Endothelial cell of umbilical vein (primary cell): ENCODE measurements around the gene PLEKHG4B. TPM values are rescaled to one million over a fixed set of nuclear protein-coding genes. Genes with fewer than 3 reads are reported as not detected.

Experiments used
- BruUV-seq: library from RNA; stranded (reverse); fragments of 400-500 nt; replicated peaks from 2 replicates; lab custom pipeline; 2021; lab: Mats Ljungman, UMichigan
- CTCF ChIA-PET: fragments of 300-600, 350-600 bp; sonication (Branson Sonifier 250); formaldehyde crosslinking; loops from one replicate; lab custom pipeline; 2021; ENCODE audit warnings: antibody characterized with exemption, inconsistent platforms; lab: Charles Lee
- POLR2A ChIA-PET: fragments of 300-600, 350-600 bp; sonication (Branson Sonifier 250); formaldehyde crosslinking; loops from one replicate; lab custom pipeline; 2021; ENCODE audit warnings: antibody characterized with exemption, inconsistent platforms; lab: Charles Lee
- DNase-seq: peaks from one replicate; pipeline ENCODE4 v3.0.0-alpha.2; 2011; ENCODE audit warnings: low read depth, low spot score
- FAIRE-seq: peaks from 2 replicates; lab custom pipeline; 2011; peaks lifted over from hg19 to GRCh38; lab: Jason Lieb, UNC
- H2AFZ ChIP-seq: 2 replicates; pipeline ENCODE4 v1.6.0; 2012; ENCODE audit warnings: low read depth, low read length, control low read depth, inconsistent platforms
- H3K27ac ChIP-seq: 2 replicates; pipeline ENCODE4 v1.5.1; 2011; ENCODE audit warnings: low read depth, mild to moderate bottlenecking, control low read depth, low read length, moderate library complexity; ENCODE audit not compliant: insufficient read depth
- H3K27me3 ChIP-seq, 2 experiments: 2 replicates each; pipeline versions ENCODE4 v1.6.0 to v1.6.1; 2011; ENCODE audit warnings: low read length in 2 of 2, mixed read lengths in 1 of 2; ENCODE audit not compliant: control insufficient read depth in 2 of 2, insufficient read depth in 2 of 2
- H3K36me3 ChIP-seq, 2 experiments: 2 replicates in 1 of 2; 3 replicates in 1 of 2; pipeline ENCODE4 v1.5.1; 2011; ENCODE audit warnings: low read length in 2 of 2, mild to moderate bottlenecking in 1 of 2, moderate library complexity in 1 of 2; ENCODE audit not compliant: control insufficient read depth in 2 of 2, insufficient read depth in 2 of 2; ENCODE audit errors: extremely low read depth in 1 of 2
- H3K4me1 ChIP-seq: 3 replicates; pipeline ENCODE4 v1.5.1; 2011; ENCODE audit warnings: mild to moderate bottlenecking, low read length; ENCODE audit not compliant: control insufficient read depth, insufficient read depth; ENCODE audit errors: extremely low read depth
- H3K4me2 ChIP-seq: 2 replicates; pipeline ENCODE4 v1.6.1; 2011; ENCODE audit warnings: low read length, control low read depth, mixed read lengths; ENCODE audit not compliant: insufficient read depth
- H3K4me3 ChIP-seq, 3 experiments: fragments of 200-600 bp in 1 of 3; sonication (generic), shearing (Covaris generic) in 1 of 3; replicated peaks in 1 of 3; 2 replicates each; pipeline ENCODE4 v1.5.1; 2011 to 2016; ENCODE audit warnings: control low read depth in 3 of 3, low read length in 3 of 3, mild to moderate bottlenecking in 2 of 3, inconsistent platforms in 1 of 3, low read depth in 1 of 3, moderate library complexity in 1 of 3; ENCODE audit not compliant: insufficient read depth in 1 of 3
- H3K79me2 ChIP-seq: 2 replicates; pipeline ENCODE4 v1.6.0; 2012; ENCODE audit warnings: low read length, inconsistent platforms; ENCODE audit not compliant: control insufficient read depth, insufficient read depth
- H3K9ac ChIP-seq: replicated peaks from 2 replicates; pipeline ENCODE3; 2011; ENCODE audit warnings: low read length, control low read depth; ENCODE audit not compliant: insufficient read depth; ENCODE audit errors: extremely low read depth
- H3K9me1 ChIP-seq: replicated peaks from 3 replicates; pipeline ENCODE4 v1.6.0; 2011; ENCODE audit warnings: mild to moderate bottlenecking, low read length; ENCODE audit not compliant: control insufficient read depth, insufficient read depth; ENCODE audit errors: extremely low read depth
- H3K9me3 ChIP-seq: replicated peaks from 2 replicates; pipeline ENCODE4 v1.5.1; 2012; ENCODE audit warnings: low read length, inconsistent platforms; ENCODE audit not compliant: control insufficient read depth, insufficient read depth
- H4K20me1 ChIP-seq: replicated peaks from 2 replicates; pipeline ENCODE3; 2011; ENCODE audit warnings: mild to moderate bottlenecking, low read length; ENCODE audit not compliant: control insufficient read depth, insufficient read depth; ENCODE audit errors: extremely low read depth
- EZH2 ChIP-seq: IDR thresholded peaks from 2 replicates; pipeline ENCODE4 v1.6.1; 2012; ENCODE audit warnings: borderline replicate concordance, low read depth, mild to moderate bottlenecking, moderate library complexity, low read length, inconsistent platforms; ENCODE audit not compliant: severe bottlenecking
- FOS ChIP-seq: IDR thresholded peaks from 2 replicates; pipeline ENCODE4 v1.6.1; 2011; ENCODE audit warnings: mild to moderate bottlenecking, low read length, moderate library complexity, borderline replicate concordance; ENCODE audit not compliant: insufficient read depth
- GATA2 ChIP-seq: IDR thresholded peaks from 2 replicates; pipeline ENCODE4 v1.7.0; 2011; ENCODE audit warnings: low read depth, mild to moderate bottlenecking, moderate library complexity, mixed read lengths, low read length; ENCODE audit not compliant: insufficient read length, insufficient read depth
- JUN ChIP-seq: IDR thresholded peaks from 2 replicates; pipeline ENCODE4 v1.6.1; 2011; ENCODE audit warnings: borderline replicate concordance, low read depth; ENCODE audit not compliant: insufficient read length, insufficient read depth
- MYC ChIP-seq: IDR thresholded peaks from one replicate; pipeline ENCODE4 v1.6.1; 2011; ENCODE audit warnings: mild to moderate bottlenecking, low read depth, low read length
- POLR2A ChIP-seq: IDR thresholded peaks from 2 replicates; pipeline ENCODE4 v1.6.1; 2012; ENCODE audit warnings: low read depth, mild to moderate bottlenecking, control low read depth, low read length
- POLR2AphosphoS5 ChIP-seq: IDR thresholded peaks from 2 replicates; pipeline ENCODE4 v1.6.1; 2012; ENCODE audit warnings: low read depth, mild to moderate bottlenecking, control low read depth, low read length, moderate library complexity; ENCODE audit not compliant: insufficient read depth
- dilution Hi-C: fragments of 300-500 bp; cut with MboI; formaldehyde crosslinking; loops from one replicate; pipeline ENCODE4 v1.15.0; 2019; ENCODE audit warnings: low sequenced_read_pairs; ENCODE audit not compliant: extremely low pct_ligation_motif_present
- intact Hi-C: fragments of 100-400 bp; cut with micrococcal nuclease; formaldehyde crosslinking; loops from one replicate; pipeline ENCODE4 v1.10.0; 2022
- polyA plus RNA-seq, 4 experiments: library from polyadenylated mRNA; depleted of rRNA in 3 of 4; stranded (reverse) in 3 of 4; unstranded in 1 of 4; fragments of >200 nt; gene quantifications; 2 replicates each; pipeline versions ENCODE4 v1.2.1 to v1.2.3, GENCODE V29; 2011 to 2012; ENCODE audit warnings: missing spikeins in 1 of 4
- total RNA-seq: library from RNA; stranded (reverse); gene quantifications from 2 replicates; pipeline ENCODE4 v1.2.3, GENCODE V29; 2021
- TF ChIP-seq, protein P1 (sequence below), 2 donors: IDR thresholded peaks; 1 replicate in 1 of 2; 2 replicates in 1 of 2; pipeline ENCODE4 v1.5.1; 2011; ENCODE audit warnings: low read length in 2 of 2, mild to moderate bottlenecking in 2 of 2, moderate library complexity in 2 of 2, control low read depth in 1 of 2, inconsistent platforms in 1 of 2, low read depth in 1 of 2; ENCODE audit not compliant: insufficient read depth in 1 of 2; ENCODE audit errors: extremely low read depth in 1 of 2
- TF ChIP-seq, protein P2 (sequence below): IDR thresholded peaks from 2 replicates; pipeline ENCODE4 v1.6.1; 2011; ENCODE audit not compliant: insufficient read depth, insufficient read length

PLEKHG4B gene
- total and polyA plus RNA-seq, 2 donors (not counting 3 experiments of a cell fraction or from before 2014, with no cell fraction given) = not detected

DNA sequence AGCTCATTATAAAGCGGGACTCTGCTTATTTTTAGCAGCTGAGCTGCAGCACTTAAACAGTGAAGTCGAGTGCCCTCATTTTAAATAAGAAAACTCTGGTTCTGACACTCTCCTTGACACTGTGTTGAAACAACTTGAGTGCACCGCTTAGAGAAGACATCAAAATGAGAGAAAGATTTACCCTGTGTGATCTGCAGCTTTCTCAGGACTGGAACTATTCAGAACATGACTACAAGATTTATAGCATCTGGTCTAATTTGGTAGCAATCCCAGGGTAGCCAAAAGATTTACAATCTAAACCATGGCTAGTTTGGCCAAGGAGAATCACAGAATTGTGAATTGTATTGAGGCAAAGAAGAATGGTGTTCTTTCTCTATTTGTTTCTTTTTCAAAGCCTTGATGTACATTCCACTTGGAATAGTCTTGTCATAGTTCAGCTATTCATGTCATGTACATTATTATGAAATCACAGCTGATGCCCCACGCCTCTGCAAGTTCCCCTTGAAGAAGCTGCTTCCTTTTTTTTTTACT is 38.7 kb downstream of the PLEKHG4B start:
- H3K9ac ChIP-seq = no peak overlapping the region
- no peaks in the 10 kb centered on the region for H3K36me3 ChIP-seq
- POLR2A ChIA-PET = interaction anchor here (0.6 kb wide), 1 partner anchor 64 kb away, joined by 5 read pairs; no protein-coding TSS in a partner anchor
- dilution Hi-C loops = no loop called here
- no peaks in the 10 kb centered on the region for H3K9me1 ChIP-seq
- CTCF ChIA-PET = no interaction called here
- no peaks in the 10 kb centered on the region for H3K79me2 ChIP-seq
- FAIRE-seq (no peak), DNase-seq (no peak)
- TF ChIP-seq FOS (no peak), EZH2 (no peak), MYC (no peak), JUN (no peak), POLR2A (no peak), POLR2AphosphoS5 (no peak), GATA2 (no peak)
- TF ChIP-seq, protein P1, sequence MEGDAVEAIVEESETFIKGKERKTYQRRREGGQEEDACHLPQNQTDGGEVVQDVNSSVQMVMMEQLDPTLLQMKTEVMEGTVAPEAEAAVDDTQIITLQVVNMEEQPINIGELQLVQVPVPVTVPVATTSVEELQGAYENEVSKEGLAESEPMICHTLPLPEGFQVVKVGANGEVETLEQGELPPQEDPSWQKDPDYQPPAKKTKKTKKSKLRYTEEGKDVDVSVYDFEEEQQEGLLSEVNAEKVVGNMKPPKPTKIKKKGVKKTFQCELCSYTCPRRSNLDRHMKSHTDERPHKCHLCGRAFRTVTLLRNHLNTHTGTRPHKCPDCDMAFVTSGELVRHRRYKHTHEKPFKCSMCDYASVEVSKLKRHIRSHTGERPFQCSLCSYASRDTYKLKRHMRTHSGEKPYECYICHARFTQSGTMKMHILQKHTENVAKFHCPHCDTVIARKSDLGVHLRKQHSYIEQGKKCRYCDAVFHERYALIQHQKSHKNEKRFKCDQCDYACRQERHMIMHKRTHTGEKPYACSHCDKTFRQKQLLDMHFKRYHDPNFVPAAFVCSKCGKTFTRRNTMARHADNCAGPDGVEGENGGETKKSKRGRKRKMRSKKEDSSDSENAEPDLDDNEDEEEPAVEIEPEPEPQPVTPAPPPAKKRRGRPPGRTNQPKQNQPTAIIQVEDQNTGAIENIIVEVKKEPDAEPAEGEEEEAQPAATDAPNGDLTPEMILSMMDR (IDR thresholded peaks at IDR 0.05; ENCODE audit: extremely low read depth in 1 of 2, insufficient read depth in 1 of 2, low read depth in 1 of 2, low read length in 2 of 2) = no peak
- TF ChIP-seq, protein P2, sequence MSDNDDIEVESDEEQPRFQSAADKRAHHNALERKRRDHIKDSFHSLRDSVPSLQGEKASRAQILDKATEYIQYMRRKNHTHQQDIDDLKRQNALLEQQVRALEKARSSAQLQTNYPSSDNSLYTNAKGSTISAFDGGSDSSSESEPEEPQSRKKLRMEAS = no peak
- no peak overlapping the region for H2AFZ ChIP-seq
- intact Hi-C loops = no loop called here
- H4K20me1 ChIP-seq = no peaks in the 10 kb centered on the region
- no peak overlapping the region for H3K27ac ChIP-seq
- no peak overlapping the region for H3K4me2 ChIP-seq
- no peaks in the 10 kb centered on the region for H3K9me3 ChIP-seq
- no peak overlapping the region for H3K4me3 ChIP-seq
- BruUV-seq = no TSS peak
- no peaks in the 10 kb centered on the region for H3K4me1 ChIP-seq
- H3K27me3 ChIP-seq = no peaks in the 10 kb centered on the region
